Loucy (cell line): ENCODE measurements around the gene CD14.

ENCODE experiments used
- EZH2phosphoT487 ChIP-seq: fragments of 200-600 bp; IDR thresholded peaks from 2 replicates; pipeline ENCODE4 v1.6.1; 2018; ENCODE audit warnings: antibody characterized with exemption, mild to moderate bottlenecking, moderate library complexity, borderline replicate concordance
- TF ChIP-seq, protein P1 (sequence below): fragments of 200-600 bp; sonication (generic); conservative IDR thresholded peaks from 2 replicates; pipeline ENCODE4 v1.5.1; 2014; ENCODE audit warnings: mild to moderate bottlenecking, antibody characterized with exemption, low read length

- TF ChIP-seq, protein P1, sequence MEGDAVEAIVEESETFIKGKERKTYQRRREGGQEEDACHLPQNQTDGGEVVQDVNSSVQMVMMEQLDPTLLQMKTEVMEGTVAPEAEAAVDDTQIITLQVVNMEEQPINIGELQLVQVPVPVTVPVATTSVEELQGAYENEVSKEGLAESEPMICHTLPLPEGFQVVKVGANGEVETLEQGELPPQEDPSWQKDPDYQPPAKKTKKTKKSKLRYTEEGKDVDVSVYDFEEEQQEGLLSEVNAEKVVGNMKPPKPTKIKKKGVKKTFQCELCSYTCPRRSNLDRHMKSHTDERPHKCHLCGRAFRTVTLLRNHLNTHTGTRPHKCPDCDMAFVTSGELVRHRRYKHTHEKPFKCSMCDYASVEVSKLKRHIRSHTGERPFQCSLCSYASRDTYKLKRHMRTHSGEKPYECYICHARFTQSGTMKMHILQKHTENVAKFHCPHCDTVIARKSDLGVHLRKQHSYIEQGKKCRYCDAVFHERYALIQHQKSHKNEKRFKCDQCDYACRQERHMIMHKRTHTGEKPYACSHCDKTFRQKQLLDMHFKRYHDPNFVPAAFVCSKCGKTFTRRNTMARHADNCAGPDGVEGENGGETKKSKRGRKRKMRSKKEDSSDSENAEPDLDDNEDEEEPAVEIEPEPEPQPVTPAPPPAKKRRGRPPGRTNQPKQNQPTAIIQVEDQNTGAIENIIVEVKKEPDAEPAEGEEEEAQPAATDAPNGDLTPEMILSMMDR: no peak
- no peak for TF ChIP-seq EZH2phosphoT487
Observed at GRCh38 chr5:140611020-140611521, 21.9 kb downstream of the CD14 start.
